ENCODE measurements around the gene CCNL1.

Gene CCNL1

DNA sequence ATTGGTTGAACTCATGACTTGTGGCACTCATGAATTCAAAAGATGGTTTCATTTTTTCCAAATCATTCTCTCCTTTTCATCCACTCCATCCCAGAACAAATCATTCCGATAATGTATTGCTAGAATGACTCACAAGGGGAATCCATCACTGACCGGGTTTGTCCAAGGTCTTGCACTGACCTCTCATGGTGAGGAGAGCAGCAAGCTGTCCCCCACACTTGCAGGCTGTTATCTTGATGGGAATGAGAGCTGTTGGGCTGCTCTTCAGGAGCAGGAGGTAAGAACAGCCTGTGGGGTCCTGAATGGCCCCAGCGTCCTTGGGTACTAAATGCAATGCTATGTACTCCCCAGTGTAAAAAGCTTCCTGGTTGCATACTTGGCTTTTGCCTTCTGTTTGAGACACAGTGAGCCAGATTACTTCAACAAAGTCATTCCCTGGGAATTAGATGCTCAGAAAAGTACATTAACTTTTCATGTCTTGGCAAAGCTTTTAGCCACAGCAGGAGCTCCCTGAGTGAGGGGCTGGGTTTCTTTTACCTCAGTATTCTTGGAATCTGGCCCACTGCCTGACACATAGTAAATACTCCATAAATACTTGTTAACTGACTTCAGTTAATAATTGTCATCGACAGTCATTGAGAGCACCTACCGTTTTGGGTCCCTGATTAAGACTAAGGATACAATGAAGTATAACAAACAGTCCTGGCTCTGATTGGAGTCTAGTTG lies 24.1 kb downstream of the CCNL1 start:
- TF ChIP-seq GATA2 (IDR thresholded peaks at IDR 0.05; ENCODE audit: low read depth, low read length) (no peak), GATA3 (IDR thresholded peaks at IDR 0.05; ENCODE audit: low read depth, low read length) (no peak)

DNA sequence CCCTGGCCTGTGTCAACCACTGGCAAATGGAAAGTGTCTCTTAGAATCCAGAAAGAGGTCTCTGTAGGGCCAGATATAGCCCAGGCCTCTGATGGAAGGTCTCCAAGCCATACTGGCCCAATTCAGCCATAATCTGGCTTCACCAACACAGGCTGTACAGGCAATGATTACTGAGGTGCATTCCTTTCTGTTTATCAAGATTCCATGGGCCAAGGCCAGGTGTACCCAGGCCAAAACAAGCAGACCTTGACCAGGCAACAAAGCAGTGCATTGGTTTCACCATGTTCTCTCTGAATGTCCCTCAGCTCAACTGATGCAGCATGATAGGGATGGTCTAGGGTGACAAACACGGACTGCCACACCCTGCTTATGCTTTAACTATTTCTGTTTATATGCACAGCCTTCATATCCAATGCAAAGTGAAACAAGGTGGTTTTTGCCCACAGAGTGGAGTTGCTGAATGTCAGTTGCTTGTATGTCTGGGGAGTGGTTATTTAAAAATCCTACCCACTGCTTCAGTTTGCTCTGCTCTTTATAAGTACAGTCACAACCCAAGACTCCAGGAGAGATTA lies 25.2 kb downstream of the CCNL1 start:
- no peak for TF ChIP-seq GATA3 (IDR thresholded peaks at IDR 0.05; ENCODE audit: low read depth, low read length)
- TF ChIP-seq GATA2 (IDR thresholded peaks at IDR 0.05; ENCODE audit: low read depth, low read length): no peak

DNA sequence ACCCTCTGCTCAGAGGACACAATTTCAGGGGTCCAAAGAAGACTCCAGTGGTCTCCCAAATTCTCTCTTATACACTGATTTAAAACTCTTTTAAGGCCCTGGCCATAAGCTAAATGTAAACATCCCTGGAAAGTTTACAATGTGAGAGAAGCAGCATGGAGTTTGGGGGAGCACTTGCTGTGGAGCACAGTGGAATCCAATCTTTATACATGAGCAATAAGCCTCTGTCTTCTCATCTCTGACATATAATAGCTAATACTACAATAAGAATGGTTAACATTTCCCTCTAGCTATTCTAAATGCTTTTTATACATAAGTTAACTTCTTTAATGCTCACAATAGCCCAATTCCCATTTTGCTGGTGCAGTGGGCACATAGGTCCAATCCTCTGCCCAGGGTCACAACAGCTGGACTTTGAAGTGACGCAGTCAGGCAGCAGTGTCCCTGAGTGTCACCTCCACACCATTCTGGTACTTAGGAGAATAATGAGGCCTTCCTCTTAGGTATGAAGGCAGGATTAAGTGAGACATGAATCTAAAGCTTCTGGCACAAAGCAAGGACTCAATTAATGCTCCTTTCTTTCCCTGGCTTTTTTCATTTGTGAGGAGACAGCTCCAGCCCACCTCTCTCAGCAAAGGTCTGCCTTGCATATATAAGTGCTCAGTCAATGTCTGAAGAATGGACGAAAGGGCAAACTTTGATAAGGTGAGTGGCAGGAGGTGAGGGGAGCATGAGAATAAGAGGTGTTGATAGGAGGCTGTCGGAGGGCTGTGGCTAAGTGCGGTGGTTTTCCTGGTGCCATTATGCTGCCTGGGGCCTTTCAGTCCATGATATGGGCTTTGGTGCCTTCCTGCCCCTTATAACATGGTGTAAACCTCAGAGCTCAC lies 26.3 kb downstream of the CCNL1 start:
- TF ChIP-seq GATA2 (IDR thresholded peaks at IDR 0.05; ENCODE audit: low read depth, low read length): no peak
- TF ChIP-seq GATA3 (IDR thresholded peaks at IDR 0.05; ENCODE audit: low read depth, low read length): no peak

DNA sequence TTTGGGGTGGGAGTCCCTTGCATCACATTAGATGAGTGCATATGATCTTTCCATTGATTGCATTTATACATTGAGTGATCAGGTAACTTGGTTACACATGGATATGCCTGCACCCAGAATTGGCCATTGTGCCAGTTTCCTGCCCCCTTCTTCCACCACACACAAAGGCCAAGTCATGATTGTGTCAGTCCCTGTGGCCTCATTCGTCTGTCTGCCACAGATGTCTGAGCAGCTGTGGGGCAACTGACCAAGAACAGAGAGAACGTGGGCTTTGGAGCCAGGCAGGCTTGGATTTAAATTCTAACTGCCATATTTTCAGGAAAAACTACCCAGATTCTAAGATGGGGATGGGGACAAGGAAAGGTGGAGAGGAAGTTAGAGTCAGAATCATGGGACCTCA lies 27.0 kb downstream of the CCNL1 start:
- no peak for TF ChIP-seq GATA2 (IDR thresholded peaks at IDR 0.05; ENCODE audit: low read depth, low read length)
- no peak for TF ChIP-seq GATA3 (IDR thresholded peaks at IDR 0.05; ENCODE audit: low read depth, low read length)

DNA sequence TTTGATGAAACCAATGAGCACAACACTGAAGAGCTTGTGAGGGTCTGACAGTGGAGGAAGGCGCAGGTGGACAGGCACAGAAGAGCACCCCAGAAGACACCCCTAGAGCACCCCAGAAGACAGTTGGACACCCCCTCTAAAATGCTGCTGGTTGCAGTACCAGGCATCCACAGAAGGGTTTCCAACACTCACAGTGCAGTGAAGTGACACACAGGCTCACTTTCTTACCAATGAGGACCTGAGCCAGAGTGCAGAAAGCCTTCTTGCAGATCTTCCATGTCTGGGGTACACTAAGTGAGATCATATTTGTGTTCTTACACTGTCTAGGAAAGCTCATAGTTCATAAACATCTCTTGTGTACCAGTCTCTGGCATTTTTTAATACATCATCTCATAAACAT lies 27.6 kb downstream of the CCNL1 start:
- no peak for TF ChIP-seq GATA2 (IDR thresholded peaks at IDR 0.05; ENCODE audit: low read depth, low read length)
- TF ChIP-seq GATA3 (IDR thresholded peaks at IDR 0.05; ENCODE audit: low read depth, low read length): no peak

DNA sequence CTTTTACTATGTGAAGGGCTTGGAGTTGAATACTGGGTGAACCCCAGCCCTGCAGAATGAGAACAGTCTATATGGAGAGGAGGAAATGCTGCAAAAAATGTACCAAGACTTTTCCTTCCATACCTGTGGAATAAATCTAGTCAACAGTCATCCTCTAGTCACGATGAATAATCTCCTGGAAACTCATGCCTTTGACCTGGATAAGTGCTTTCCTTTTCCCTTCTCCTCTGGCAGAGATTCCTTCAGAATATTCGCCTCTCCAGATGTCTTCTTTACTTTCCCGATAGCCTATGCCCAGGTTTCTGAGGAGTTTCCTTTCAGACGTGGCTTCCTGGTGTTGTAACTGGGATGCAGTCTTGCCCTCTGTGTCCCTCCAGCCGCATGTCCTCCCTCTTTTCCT lies 28.1 kb downstream of the CCNL1 start:
- TF ChIP-seq GATA2 (IDR thresholded peaks at IDR 0.05; ENCODE audit: low read depth, low read length): no peak

DNA sequence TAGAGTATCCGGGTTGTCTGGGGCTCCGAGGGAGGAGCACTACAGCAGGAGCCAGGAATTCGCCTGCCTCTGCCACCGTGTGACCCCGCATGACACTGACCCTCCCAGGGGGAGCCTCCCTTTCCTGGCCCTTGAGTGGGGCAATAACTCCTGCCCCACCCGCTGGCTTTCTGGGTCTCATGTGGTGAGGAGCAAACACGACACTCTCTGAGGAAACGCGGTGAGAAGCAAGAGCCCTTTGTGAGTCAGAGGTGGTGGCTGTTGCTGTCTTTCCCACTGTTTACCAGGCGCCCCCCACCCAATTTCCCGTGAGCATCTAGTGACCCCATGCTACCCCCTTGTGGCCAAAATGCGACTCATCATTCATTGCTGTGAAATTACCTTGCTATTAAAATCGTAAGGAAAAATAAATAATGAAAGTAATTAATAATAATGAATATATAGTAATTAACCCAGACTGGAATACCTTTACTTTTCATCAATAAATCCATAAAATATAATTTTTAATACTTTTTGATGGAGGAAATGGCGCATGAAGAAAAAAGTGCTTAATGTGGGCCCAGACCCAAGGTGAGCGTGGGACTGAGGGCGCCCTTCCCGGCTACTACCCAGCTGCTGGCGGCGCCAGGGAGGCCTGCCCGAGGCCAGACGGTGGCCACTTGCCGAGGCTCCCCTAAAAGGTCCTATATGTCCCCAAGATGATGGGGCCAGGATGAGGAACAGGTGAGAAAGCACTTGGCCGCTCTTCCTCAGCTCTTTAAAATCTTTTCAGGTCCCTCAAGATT lies 29.3 kb downstream of the CCNL1 start:
- TF ChIP-seq GATA3 (IDR thresholded peaks at IDR 0.05; ENCODE audit: low read depth, low read length) (no peak), GATA2 (IDR thresholded peaks at IDR 0.05; ENCODE audit: low read depth, low read length) (no peak)

DNA sequence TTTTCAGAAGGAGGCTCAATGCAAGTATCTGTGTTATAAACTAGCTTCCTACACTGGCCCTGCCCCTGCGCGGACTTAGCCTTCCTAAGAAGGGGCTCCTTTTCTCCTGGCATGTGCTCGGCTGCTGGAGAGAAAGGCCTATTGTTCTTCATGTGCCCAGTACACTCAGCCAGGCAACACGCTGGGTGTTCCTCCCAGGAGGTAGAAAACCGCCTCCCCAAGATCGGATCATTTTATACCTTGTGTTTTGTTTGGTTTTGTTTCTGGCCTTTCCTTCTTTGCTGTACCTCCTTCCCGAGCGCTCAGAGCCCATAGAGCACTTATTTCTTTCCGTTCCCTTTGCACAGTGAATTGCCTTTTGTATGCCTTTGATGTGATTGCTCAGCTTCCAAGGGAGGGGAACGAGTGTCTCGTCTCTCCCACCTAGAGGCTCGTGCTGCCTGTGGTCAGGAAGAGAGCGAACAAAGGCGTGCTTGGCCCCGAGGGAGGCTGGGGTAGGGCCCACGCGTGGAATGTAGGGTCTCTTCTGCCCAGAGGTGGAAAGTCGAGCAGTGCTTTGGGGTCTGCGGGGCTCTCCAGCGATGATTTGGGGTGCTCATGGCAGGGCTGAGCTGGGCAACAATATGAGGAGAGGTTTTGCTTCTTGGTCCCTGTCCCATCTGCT lies 30.0 kb downstream of the CCNL1 start:
- TF ChIP-seq GATA3 (IDR thresholded peaks at IDR 0.05; ENCODE audit: low read depth, low read length) (no peak), GATA2 (IDR thresholded peaks at IDR 0.05; ENCODE audit: low read depth, low read length) (no peak)

DNA sequence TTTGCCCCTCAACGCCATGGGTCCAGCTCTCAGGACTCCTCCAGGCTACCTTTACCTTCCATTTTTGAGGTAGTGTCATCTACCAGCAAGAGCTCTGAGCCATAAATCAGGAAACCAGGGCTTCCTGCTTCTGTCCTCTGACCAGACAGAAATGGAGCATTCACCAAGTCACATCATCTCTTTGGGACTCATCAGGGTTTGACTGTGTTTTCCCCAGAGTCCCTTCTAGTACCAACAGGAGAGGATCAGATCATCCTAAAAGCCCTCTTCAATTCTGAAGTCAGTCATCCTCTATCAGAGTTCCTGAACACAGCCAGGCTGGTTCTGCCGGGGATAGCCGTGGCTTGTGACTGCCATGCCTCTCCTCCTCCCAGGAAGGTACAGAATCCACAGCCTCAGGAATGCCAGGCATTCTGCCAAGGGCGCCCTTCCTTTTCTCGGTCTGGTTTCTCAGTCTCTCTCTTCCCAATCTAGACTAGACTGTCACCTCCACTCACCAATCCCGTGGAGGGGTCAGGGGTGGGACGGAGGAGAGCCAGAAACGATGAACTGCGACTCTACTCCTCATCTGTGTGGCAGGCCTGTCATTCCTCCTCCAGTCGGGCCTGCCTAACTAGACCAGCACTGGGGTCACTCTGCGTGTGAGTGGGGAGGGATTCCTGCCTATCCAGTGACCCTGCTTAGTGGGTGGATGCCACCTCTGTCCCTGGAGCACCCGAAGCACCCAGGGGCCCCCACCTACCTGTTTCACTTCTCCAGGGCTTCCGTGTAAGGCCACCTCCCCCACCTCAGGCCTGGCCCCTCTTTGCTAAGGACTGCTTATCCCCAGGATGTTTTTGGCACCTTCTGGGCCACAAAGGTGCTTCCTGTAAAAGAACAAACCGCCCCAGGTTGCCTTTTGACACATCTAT lies 30.9 kb downstream of the CCNL1 start:
- TF ChIP-seq GATA2 (IDR thresholded peaks at IDR 0.05; ENCODE audit: low read depth, low read length) (no peak), GATA3 (IDR thresholded peaks at IDR 0.05; ENCODE audit: low read depth, low read length) (no peak)

DNA sequence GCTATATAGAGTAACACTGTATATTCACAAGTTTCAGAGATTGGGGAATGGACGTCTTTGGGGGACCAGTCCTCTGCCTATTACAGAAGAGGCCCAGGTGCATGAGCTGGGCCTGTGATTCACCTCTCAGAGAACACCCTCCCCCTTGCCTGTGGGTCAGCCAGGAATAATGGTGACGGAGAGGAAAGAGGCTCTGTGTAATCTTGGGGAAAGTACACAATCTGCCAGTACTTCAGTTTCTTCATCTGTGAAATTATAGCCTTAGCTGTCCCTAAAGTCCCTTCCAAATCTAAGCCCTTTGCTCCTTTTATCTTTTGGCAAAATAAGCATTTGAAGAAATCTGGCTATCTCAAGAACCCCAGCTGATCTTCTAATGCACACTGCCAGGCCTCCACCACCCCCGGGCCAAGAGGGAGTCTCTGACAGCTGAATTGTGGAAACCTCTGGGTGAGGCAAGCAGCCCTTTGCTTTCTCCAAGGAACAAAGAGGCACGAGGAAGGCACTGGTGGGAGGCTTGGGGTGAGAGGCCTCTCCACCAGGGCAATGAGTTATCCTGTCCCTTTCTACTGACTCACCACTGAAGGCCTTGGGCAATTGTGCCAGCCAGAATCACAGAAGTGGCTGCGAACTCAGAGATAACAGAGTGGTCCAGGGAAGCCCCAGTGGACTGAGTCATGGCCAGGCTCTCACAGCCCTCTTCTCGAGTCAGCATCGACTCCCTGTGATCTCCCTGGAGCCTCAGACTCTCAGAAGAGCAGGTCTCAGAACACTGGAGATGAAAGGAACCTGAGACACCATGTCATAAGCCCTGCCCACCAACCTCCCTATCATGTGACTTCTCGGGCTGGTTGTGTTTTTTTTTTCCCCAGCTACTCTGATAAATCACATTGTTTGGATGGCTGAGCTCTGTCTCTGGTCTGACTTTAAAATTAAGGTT lies 31.8 kb downstream of the CCNL1 start:
- TF ChIP-seq GATA3 (IDR thresholded peaks at IDR 0.05; ENCODE audit: low read depth, low read length): no peak
- TF ChIP-seq GATA2 (IDR thresholded peaks at IDR 0.05; ENCODE audit: low read depth, low read length): no peak

DNA sequence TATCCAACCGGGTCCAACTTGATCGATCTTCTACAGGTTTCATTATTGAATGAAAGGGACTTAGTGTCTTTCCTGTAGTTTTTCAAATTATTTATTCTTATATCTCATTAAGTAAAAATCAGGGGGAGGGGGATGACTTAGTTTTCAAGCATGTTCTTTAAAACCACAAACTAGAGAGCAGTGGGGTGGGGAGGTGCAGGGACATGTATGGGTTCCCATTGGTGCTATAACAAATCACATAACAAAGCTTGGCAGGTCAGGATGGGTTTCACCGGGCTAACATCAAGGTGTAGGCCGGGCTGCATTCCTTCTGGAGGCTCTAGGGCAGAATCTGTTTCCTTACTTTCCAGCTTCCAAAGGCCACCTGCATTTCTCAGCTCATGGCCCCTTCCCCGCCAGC lies 32.7 kb downstream of the CCNL1 start:
- TF ChIP-seq GATA2 (IDR thresholded peaks at IDR 0.05; ENCODE audit: low read depth, low read length) (no peak), GATA3 (IDR thresholded peaks at IDR 0.05; ENCODE audit: low read depth, low read length) (no peak)

DNA sequence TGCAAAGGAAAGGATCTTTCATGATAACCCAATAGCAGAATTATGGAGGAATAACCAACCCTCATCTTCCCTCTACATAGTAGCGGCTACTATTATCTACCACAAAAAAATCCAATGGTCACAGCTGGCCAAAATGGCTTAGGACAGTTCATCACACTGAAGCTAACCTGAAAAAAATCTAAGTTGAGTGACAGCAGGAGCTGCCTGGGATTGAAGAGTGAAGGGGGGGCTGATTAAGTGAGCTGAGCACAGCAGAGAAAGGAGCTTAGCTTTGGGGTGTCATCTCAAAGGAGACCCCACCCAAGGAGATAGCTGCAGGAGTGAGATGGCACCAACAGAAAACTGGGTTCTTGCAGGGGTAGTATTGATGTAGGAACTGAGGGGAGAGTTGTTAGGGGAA lies 33.6 kb downstream of the CCNL1 start:
- TF ChIP-seq GATA2 (IDR thresholded peaks at IDR 0.05; ENCODE audit: low read depth, low read length) (no peak), GATA3 (IDR thresholded peaks at IDR 0.05; ENCODE audit: low read depth, low read length) (no peak)

Data from SH-SY5Y (cell line).